Liver (tissue), 9 donors: ENCODE data around the gene FAH. TPM values are rescaled to one million over a fixed set of nuclear protein-coding genes. Genes with fewer than 3 reads are reported as not detected.

Experiments
- DNase-seq: peaks from one replicate; pipeline ENCODE4 v3.0.0-alpha.2; 2017; ENCODE audit warnings: low spot score
- H3K27ac ChIP-seq, 2 donors: one replicate each; pipeline ENCODE4 v1.7.0; 2013; ENCODE audit warnings: inconsistent platforms in 2 of 2, low read length in 2 of 2, control low read depth in 1 of 2, low read depth in 1 of 2, mild to moderate bottlenecking in 1 of 2
- H3K27me3 ChIP-seq, 4 donors: one replicate each; pipeline versions ENCODE4 v1.6.1 to v1.7.0; 2013; ENCODE audit warnings: low read length in 3 of 4, inconsistent platforms in 1 of 4, mild to moderate bottlenecking in 1 of 4, moderate library complexity in 1 of 4; ENCODE audit not compliant: control insufficient read depth in 4 of 4, insufficient read depth in 4 of 4
- H3K36me3 ChIP-seq, 4 donors: one replicate each; pipeline versions ENCODE4 v1.6.1 to v1.7.0; 2013; ENCODE audit warnings: low read length in 3 of 4, mild to moderate bottlenecking in 3 of 4, low read depth in 1 of 4, moderate library complexity in 1 of 4; ENCODE audit not compliant: control insufficient read depth in 4 of 4, insufficient read depth in 3 of 4
- H3K4me1 ChIP-seq, 4 donors: one replicate each; pipeline versions ENCODE4 v1.6.1 to v1.7.0; 2013; ENCODE audit warnings: low read length in 3 of 4, mild to moderate bottlenecking in 3 of 4, moderate library complexity in 1 of 4; ENCODE audit not compliant: control insufficient read depth in 4 of 4, insufficient read depth in 4 of 4
- H3K4me3 ChIP-seq, 3 donors: one replicate each; pipeline versions ENCODE4 v1.6.1 to v1.7.0; 2013; ENCODE audit warnings: low read length in 3 of 3, control low read depth in 1 of 3, low read depth in 1 of 3, mild to moderate bottlenecking in 1 of 3
- H3K9ac ChIP-seq, 2 donors: one replicate each; pipeline ENCODE4 v1.7.0; 2013; ENCODE audit warnings: low read length in 2 of 2, mild to moderate bottlenecking in 2 of 2, moderate library complexity in 2 of 2, control low read depth in 1 of 2, low read depth in 1 of 2
- H3K9me3 ChIP-seq, 4 donors: one replicate each; pipeline versions ENCODE4 v1.6.1 to v1.7.0; 2013; ENCODE audit warnings: low read length in 3 of 4; ENCODE audit not compliant: control insufficient read depth in 4 of 4
- ATF3 ChIP-seq: IDR thresholded peaks from 2 replicates; pipeline ENCODE4 v1.6.1; 2016; ENCODE audit warnings: antibody characterized with exemption
- EGR1 ChIP-seq, 2 donors: IDR thresholded peaks; 2 replicates each; pipeline ENCODE4 v1.6.1; 2016 to 2018; ENCODE audit warnings: antibody characterized with exemption in 2 of 2, low read depth in 2 of 2
- FOXA1 ChIP-seq: IDR thresholded peaks from 2 replicates; pipeline ENCODE4 v1.6.1; 2016; ENCODE audit warnings: antibody characterized with exemption
- FOXA2 ChIP-seq: IDR thresholded peaks from 2 replicates; pipeline ENCODE4 v1.6.1; 2016; ENCODE audit warnings: antibody characterized with exemption
- GABPA ChIP-seq, 2 donors: IDR thresholded peaks in 1 of 2; conservative IDR thresholded peaks in 1 of 2; 2 replicates each; pipeline ENCODE4 v1.6.1; 2016; ENCODE audit warnings: antibody characterized with exemption in 2 of 2, mild to moderate bottlenecking in 1 of 2, moderate library complexity in 1 of 2
- HNF4A ChIP-seq, 2 donors: conservative IDR thresholded peaks; 2 replicates each; pipeline ENCODE4 v1.6.1; 2016; ENCODE audit warnings: antibody characterized with exemption in 2 of 2, mild to moderate bottlenecking in 2 of 2
- HNF4G ChIP-seq: IDR thresholded peaks from 2 replicates; pipeline ENCODE4 v1.6.1; 2016; ENCODE audit warnings: antibody characterized with exemption
- JUND ChIP-seq, 2 donors: IDR thresholded peaks; 2 replicates each; pipeline ENCODE4 v1.6.1; 2016; ENCODE audit warnings: antibody characterized with exemption in 2 of 2
- MAX ChIP-seq: IDR thresholded peaks from 2 replicates; pipeline ENCODE4 v1.6.1; 2016; ENCODE audit warnings: antibody characterized with exemption
- NR2F2 ChIP-seq: IDR thresholded peaks from 2 replicates; pipeline ENCODE4 v1.6.1; 2016; ENCODE audit warnings: antibody characterized with exemption
- RAD21 ChIP-seq, 2 donors: IDR thresholded peaks; 2 replicates each; pipeline ENCODE4 v1.6.1; 2016; ENCODE audit warnings: antibody characterized with exemption in 2 of 2, mild to moderate bottlenecking in 2 of 2
- REST ChIP-seq: IDR thresholded peaks from 2 replicates; pipeline ENCODE4 v1.6.1; 2016; ENCODE audit warnings: antibody characterized with exemption, mild to moderate bottlenecking
- RXRA ChIP-seq, 2 donors: IDR thresholded peaks; 2 replicates each; pipeline ENCODE4 v1.6.1; 2017 to 2018; ENCODE audit warnings: antibody characterized with exemption in 2 of 2, mild to moderate bottlenecking in 1 of 2
- SP1 ChIP-seq: IDR thresholded peaks from 2 replicates; pipeline ENCODE4 v1.6.1; 2018; ENCODE audit warnings: antibody characterized with exemption, mild to moderate bottlenecking
- TAF1 ChIP-seq: conservative IDR thresholded peaks from 2 replicates; pipeline ENCODE4 v1.6.1; 2016; ENCODE audit warnings: antibody characterized with exemption, mild to moderate bottlenecking
- YY1 ChIP-seq: IDR thresholded peaks from 2 replicates; pipeline ENCODE4 v1.6.1; 2016; ENCODE audit warnings: antibody characterized with exemption, mild to moderate bottlenecking
- ZBTB33 ChIP-seq: IDR thresholded peaks from 2 replicates; pipeline ENCODE4 v1.6.1; 2016; ENCODE audit warnings: antibody characterized with exemption
- polyA plus RNA-seq, 2 donors: library from polyadenylated mRNA; stranded (reverse) in 1 of 2; unstranded in 1 of 2; fragments of 200-250 nt in 1 of 2; fragments of >200 nt in 1 of 2; fragmentation: Nextera tagmentation in 1 of 2; extraction: Ambion mirVana in 1 of 2; gene quantifications; one replicate each; pipeline versions ENCODE4 v1.2.1 to v1.2.3, GENCODE V29; 2013 to 2015
- total RNA-seq, 2 donors: library from RNA; depleted of rRNA; stranded (reverse); fragments of >200 nt; gene quantifications; one replicate each; pipeline ENCODE4 v1.2.3, GENCODE V29; 2014
- TF ChIP-seq, protein P1 (sequence below): fragments of 150-350 bp; IDR thresholded peaks from 2 replicates; pipeline ENCODE4 v1.5.1; 2017; ENCODE audit warnings: improper control_type of control experiment, low read depth, low read length; ENCODE audit not compliant: missing input control
- donor health status: healthy.
- donor health status: healthy.
- donor health status: healthy.
- donor health status: healthy.
- donor health status: healthy.

Gene FAH
- total and polyA plus RNA-seq, 4 donors = 42.1 to 226 (median 186) TPM

GRCh38 chr15:80110920-80111319 is 41.9 kb upstream of the FAH start:
- H3K27ac ChIP-seq = no peak overlapping the region
- H3K9me3 ChIP-seq = no peaks in the 10 kb centered on the region
- H3K27me3 ChIP-seq = no peaks in the 10 kb centered on the region
- H3K4me3 ChIP-seq = no peak overlapping the region
- peaks cover 0 to 20% (median 6%) of the 10 kb centered on the region in 4 donors for H3K4me1 ChIP-seq
- no peak overlapping the region for H3K9ac ChIP-seq
- DNase-seq = no peak
- TF ChIP-seq, protein P1, sequence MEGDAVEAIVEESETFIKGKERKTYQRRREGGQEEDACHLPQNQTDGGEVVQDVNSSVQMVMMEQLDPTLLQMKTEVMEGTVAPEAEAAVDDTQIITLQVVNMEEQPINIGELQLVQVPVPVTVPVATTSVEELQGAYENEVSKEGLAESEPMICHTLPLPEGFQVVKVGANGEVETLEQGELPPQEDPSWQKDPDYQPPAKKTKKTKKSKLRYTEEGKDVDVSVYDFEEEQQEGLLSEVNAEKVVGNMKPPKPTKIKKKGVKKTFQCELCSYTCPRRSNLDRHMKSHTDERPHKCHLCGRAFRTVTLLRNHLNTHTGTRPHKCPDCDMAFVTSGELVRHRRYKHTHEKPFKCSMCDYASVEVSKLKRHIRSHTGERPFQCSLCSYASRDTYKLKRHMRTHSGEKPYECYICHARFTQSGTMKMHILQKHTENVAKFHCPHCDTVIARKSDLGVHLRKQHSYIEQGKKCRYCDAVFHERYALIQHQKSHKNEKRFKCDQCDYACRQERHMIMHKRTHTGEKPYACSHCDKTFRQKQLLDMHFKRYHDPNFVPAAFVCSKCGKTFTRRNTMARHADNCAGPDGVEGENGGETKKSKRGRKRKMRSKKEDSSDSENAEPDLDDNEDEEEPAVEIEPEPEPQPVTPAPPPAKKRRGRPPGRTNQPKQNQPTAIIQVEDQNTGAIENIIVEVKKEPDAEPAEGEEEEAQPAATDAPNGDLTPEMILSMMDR = no peak
- TF ChIP-seq RAD21 (IDR thresholded peaks at IDR 0.05) = no peak
- no peak for TF ChIP-seq SP1
- no peak for TF ChIP-seq GABPA (IDR thresholded peaks at IDR 0.05 in 1 of 2, conservative IDR thresholded peaks at IDR 0.05 in 1 of 2)
- TF ChIP-seq FOXA2 = no peak
- no peak for TF ChIP-seq ZBTB33
- TF ChIP-seq RXRA (IDR thresholded peaks at IDR 0.05) = no peak
- TF ChIP-seq EGR1 (IDR thresholded peaks at IDR 0.05; ENCODE audit: low read depth in 2 of 2) = no peak
- TF ChIP-seq HNF4G = no peak
- no peak for TF ChIP-seq REST
- TF ChIP-seq TAF1 = no peak
- no peak for TF ChIP-seq NR2F2
- no peak for TF ChIP-seq FOXA1
- TF ChIP-seq ATF3 = no peak
- TF ChIP-seq HNF4A (conservative IDR thresholded peaks at IDR 0.05) = no peak
- TF ChIP-seq YY1 = no peak
- TF ChIP-seq MAX = no peak
- no peak for TF ChIP-seq JUND (IDR thresholded peaks at IDR 0.05)
- no peaks in the 10 kb centered on the region for H3K36me3 ChIP-seq
